Suprapubic skin (tissue), 4 donors: ENCODE results near the gene BPIFA2. TPM values are rescaled to one million over a fixed set of nuclear protein-coding genes. Genes with fewer than 3 reads are reported as not detected.
"Not testable (repeated sequence)": the region's sequence is repeated elsewhere in the genome, so short reads cannot be mapped to it uniquely, and the experiment has no call there.

Experiments used
- DNase-seq, 2 donors: peaks; one replicate each; pipeline ENCODE4 v3.0.0-alpha.2; 2019; ENCODE audit warnings: low spot score in 2 of 2
- H3K27ac ChIP-seq: fragments of 200-600 bp; sonication (generic); one replicate; pipeline ENCODE4 v1.5.1; 2019
- H3K27me3 ChIP-seq: fragments of 200-600 bp; sonication (generic); one replicate; pipeline ENCODE4 v1.5.1; 2019
- H3K36me3 ChIP-seq: fragments of 200-600 bp; sonication (generic); one replicate; pipeline ENCODE4 v1.5.1; 2019
- H3K4me1 ChIP-seq: fragments of 200-600 bp; sonication (generic); one replicate; pipeline ENCODE4 v1.5.1; 2019
- H3K4me3 ChIP-seq: fragments of 200-600 bp; sonication (generic); one replicate; pipeline ENCODE4 v1.5.1; 2019; ENCODE audit warnings: mild to moderate bottlenecking
- H3K9me3 ChIP-seq: fragments of 200-600 bp; sonication (generic); one replicate; pipeline ENCODE4 v1.5.1; 2019
- EP300 ChIP-seq: sonication (generic); formaldehyde crosslinking; IDR thresholded peaks from one replicate; pipeline ENCODE4 v1.6.1; 2017; ENCODE audit warnings: antibody characterized with exemption
- POLR2A ChIP-seq, 2 donors: fragments of 450-650 bp; IDR thresholded peaks; one replicate each; pipeline ENCODE4 v1.6.1; 2017; ENCODE audit warnings: antibody characterized with exemption in 2 of 2, mild to moderate bottlenecking in 2 of 2, moderate library complexity in 2 of 2
- POLR2AphosphoS5 ChIP-seq, 3 donors: sonication (generic); formaldehyde crosslinking; IDR thresholded peaks; one replicate each; pipeline ENCODE4 v1.6.1; 2017; ENCODE audit warnings: antibody characterized with exemption in 3 of 3
- WGBS: methylation state at CpG from one replicate; pipeline ENCODE4 v1.1.5; 2018; 5-methylcytosine and 5-hydroxymethylcytosine counted together
- total RNA-seq, 4 donors: library from RNA; depleted of rRNA; stranded (reverse); fragments of >200 nt; gene quantifications; one replicate each; pipeline ENCODE4 v1.1.0, GENCODE V29; 2016
- TF ChIP-seq, protein P1 (sequence below), 2 donors: fragments of 200-600 bp in 1 of 2; fragments of 450-650 bp in 1 of 2; sonication (generic) in 1 of 2; IDR thresholded peaks; one replicate each; pipeline ENCODE4 v1.5.1; 2016 to 2019; ENCODE audit warnings: antibody characterized with exemption in 2 of 2, mild to moderate bottlenecking in 1 of 2, moderate library complexity in 1 of 2

Gene BPIFA2
- total RNA-seq, 4 donors from 2014 or later = not detected

- Histone ChIP-seq H3K27ac (no peak overlapping the region), H3K36me3 (no peaks in the 10 kb centered on the region), H3K4me3 (no peak overlapping the region), H3K27me3 (no peaks in the 10 kb centered on the region), H3K9me3 (no peaks in the 10 kb centered on the region), H3K4me1 (no peaks in the 10 kb centered on the region)
- TF ChIP-seq EP300 (no peak), POLR2A (IDR thresholded peaks at IDR 0.05) (no peak), POLR2AphosphoS5 (IDR thresholded peaks at IDR 0.05) (no peak)
- TF ChIP-seq, protein P1, sequence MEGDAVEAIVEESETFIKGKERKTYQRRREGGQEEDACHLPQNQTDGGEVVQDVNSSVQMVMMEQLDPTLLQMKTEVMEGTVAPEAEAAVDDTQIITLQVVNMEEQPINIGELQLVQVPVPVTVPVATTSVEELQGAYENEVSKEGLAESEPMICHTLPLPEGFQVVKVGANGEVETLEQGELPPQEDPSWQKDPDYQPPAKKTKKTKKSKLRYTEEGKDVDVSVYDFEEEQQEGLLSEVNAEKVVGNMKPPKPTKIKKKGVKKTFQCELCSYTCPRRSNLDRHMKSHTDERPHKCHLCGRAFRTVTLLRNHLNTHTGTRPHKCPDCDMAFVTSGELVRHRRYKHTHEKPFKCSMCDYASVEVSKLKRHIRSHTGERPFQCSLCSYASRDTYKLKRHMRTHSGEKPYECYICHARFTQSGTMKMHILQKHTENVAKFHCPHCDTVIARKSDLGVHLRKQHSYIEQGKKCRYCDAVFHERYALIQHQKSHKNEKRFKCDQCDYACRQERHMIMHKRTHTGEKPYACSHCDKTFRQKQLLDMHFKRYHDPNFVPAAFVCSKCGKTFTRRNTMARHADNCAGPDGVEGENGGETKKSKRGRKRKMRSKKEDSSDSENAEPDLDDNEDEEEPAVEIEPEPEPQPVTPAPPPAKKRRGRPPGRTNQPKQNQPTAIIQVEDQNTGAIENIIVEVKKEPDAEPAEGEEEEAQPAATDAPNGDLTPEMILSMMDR (IDR thresholded peaks at IDR 0.05) = no peak
- 83% methylated on average over 2 of the region's 2 CpGs for WGBS
- no peak for DNase-seq
Observed at GRCh38 chr20:33183312-33183711, 15.4 kb downstream of the BPIFA2 start.

DNA sequence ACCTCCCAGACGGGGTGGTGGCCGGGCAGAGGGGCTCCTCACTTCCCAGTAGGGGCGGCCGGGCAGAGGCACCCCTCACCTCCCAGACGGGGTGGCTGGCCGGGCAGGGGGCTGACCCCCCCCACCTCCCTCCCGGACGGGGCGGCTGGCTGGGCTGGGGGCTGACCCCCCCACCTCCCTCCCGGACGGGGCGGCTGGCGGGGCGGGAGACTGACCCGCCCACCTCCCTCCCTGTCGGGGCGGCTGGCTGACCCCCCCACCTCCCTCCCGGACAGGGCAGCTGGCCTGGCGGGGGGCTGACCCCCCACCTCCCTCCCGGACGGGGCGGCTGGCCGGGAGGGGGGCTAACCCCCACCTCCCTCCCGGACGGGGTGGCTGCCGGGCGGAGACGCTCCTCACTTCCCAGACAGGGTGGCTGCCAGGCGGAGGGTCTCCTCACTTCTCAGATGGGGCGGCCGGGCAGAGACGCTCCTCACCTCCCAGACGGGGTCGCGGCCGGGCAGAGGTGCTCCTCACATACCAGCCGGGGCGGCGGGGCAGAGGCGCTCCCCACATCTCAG lies 17.2 kb downstream of the BPIFA2 start:
- DNase-seq, H3K4me3 ChIP-seq, H3K4me1 ChIP-seq, H3K27ac ChIP-seq, H3K36me3 ChIP-seq, H3K27me3 ChIP-seq, H3K9me3 ChIP-seq: not testable (repeated sequence)
- WGBS = 93% methylated on average over 9 of the region's 40 CpGs

GRCh38 chr20:33187491-33187890 lies 19.5 kb downstream of the BPIFA2 start:
- TF ChIP-seq EP300 = no peak
- no peak for TF ChIP-seq POLR2AphosphoS5 (IDR thresholded peaks at IDR 0.05)
- TF ChIP-seq, protein P1 (IDR thresholded peaks at IDR 0.05) = no peak
- TF ChIP-seq POLR2A (IDR thresholded peaks at IDR 0.05) = no peak
- WGBS = 80% methylated on average over 3 of the region's 4 CpGs

GRCh38 chr20:33188421-33188820 lies 20.5 kb downstream of the BPIFA2 start:
- Histone ChIP-seq H3K27me3 (peaks cover 7% of the 10 kb centered on the region), H3K9me3 (no peaks in the 10 kb centered on the region), H3K4me3 (no peak overlapping the region), H3K4me1 (no peaks in the 10 kb centered on the region), H3K27ac (no peak overlapping the region), H3K36me3 (no peaks in the 10 kb centered on the region)
- TF ChIP-seq, protein P1 (IDR thresholded peaks at IDR 0.05) = no peak
- TF ChIP-seq EP300 = no peak
- TF ChIP-seq POLR2AphosphoS5 (IDR thresholded peaks at IDR 0.05) = no peak
- no peak for TF ChIP-seq POLR2A (IDR thresholded peaks at IDR 0.05)
- no peak for DNase-seq
- 88% methylated on average over 9 of the region's 9 CpGs for WGBS

More at GRCh38 chr20:33187491-33187890, 19.5 kb downstream of the BPIFA2 start:
- H3K4me3 ChIP-seq = no peak overlapping the region
- H3K27me3 ChIP-seq = peaks cover 7% of the 10 kb centered on the region
- H3K9me3 ChIP-seq = no peaks in the 10 kb centered on the region
- no peaks in the 10 kb centered on the region for H3K36me3 ChIP-seq
- no peak overlapping the region for H3K27ac ChIP-seq
- H3K4me1 ChIP-seq = no peaks in the 10 kb centered on the region
- no peak for DNase-seq

DNA sequence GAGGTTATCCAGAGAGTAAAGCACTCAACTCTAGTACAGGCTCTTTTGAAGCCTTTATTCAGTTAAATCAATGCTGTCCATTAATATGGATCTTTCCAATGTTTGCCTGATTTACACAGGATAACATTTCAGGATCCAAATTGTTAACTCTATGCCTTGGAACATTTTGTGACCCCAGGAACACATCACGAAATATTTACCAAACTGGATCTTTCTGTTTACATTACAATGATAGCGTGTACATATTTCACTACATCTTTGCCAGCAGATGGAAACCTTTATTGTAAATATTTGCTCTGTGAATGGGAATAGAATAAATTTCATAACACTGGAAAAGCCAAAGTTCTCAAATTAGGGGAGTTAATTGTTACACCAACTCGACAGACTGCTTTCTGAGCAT lies 23.5 kb downstream of the BPIFA2 start:
- DNase-seq = no peak
- H3K27me3 ChIP-seq = peaks cover 7% of the 10 kb centered on the region
- TF ChIP-seq EP300 = no peak
- TF ChIP-seq, protein P1 (IDR thresholded peaks at IDR 0.05) = no peak
- no peak for TF ChIP-seq POLR2A (IDR thresholded peaks at IDR 0.05)
- no peak for TF ChIP-seq POLR2AphosphoS5 (IDR thresholded peaks at IDR 0.05)
- H3K36me3 ChIP-seq = no peaks in the 10 kb centered on the region
- WGBS = 51% methylated on average over 3 of the region's 3 CpGs
- no peak overlapping the region for H3K27ac ChIP-seq
- H3K4me3 ChIP-seq = no peak overlapping the region
- no peaks in the 10 kb centered on the region for H3K9me3 ChIP-seq
- no peaks in the 10 kb centered on the region for H3K4me1 ChIP-seq

DNA sequence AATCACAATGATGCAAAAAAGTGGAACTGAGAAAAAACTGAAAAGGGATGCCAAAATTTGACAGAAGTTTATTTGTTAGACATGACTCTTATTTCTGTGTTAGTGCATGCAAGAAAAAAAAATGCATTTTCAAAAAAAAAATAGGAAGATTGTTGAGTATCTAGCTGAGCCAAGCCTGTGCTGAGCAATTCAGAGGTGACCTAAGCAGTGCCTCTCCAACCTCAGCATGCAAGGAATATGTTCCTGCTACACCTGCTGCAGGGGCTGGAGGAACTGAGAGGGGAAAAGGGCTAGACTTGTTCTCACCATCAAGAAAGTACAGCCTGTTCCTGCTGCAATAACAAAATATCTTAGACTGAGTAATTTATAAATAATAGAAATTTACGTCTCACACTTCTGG lies 24.0 kb downstream of the BPIFA2 start:
- H3K27ac ChIP-seq = no peak overlapping the region
- peaks cover 10% of the 10 kb centered on the region for H3K27me3 ChIP-seq
- no peak for TF ChIP-seq POLR2AphosphoS5 (IDR thresholded peaks at IDR 0.05)
- TF ChIP-seq EP300 = no peak
- no peak for TF ChIP-seq POLR2A (IDR thresholded peaks at IDR 0.05)
- TF ChIP-seq, protein P1 (IDR thresholded peaks at IDR 0.05) = no peak
- 94% methylated on average over 1 of the region's 1 CpG for WGBS
- no peaks in the 10 kb centered on the region for H3K4me1 ChIP-seq
- no peak overlapping the region for H3K4me3 ChIP-seq
- DNase-seq = no peak
- H3K36me3 ChIP-seq = no peaks in the 10 kb centered on the region
- no peaks in the 10 kb centered on the region for H3K9me3 ChIP-seq
